Fibroblast of lung (primary cell): ENCODE data around the gene EVI2B.

Experiments used
- CTCF ChIP-seq, 2 donors: IDR thresholded peaks in 1 of 2; conservative IDR thresholded peaks in 1 of 2; 1 replicate in 1 of 2; 2 replicates in 1 of 2; pipeline ENCODE4 v1.5.1; 2011 to 2012; ENCODE audit warnings: low read length in 2 of 2, control low read depth in 1 of 2, inconsistent platforms in 1 of 2, low read depth in 1 of 2, mild to moderate bottlenecking in 1 of 2
- EZH2 ChIP-seq: IDR thresholded peaks from 2 replicates; pipeline ENCODE4 v1.5.1; 2012; ENCODE audit warnings: low read length, control low read depth, mild to moderate bottlenecking; ENCODE audit errors: missing control alignments

- TF ChIP-seq CTCF (conservative IDR thresholded peaks at IDR 0.05 in 1 of 2, IDR thresholded peaks at IDR 0.05 in 1 of 2; ENCODE audit: low read depth in 1 of 2, low read length in 2 of 2), result no peak
- no peak for TF ChIP-seq EZH2
These were observed 42.1 kb upstream of the EVI2B start for GRCh38 chr17:31355935-31356334.
